ENCODE results near the gene NME1.
"Not testable (repeated sequence)": the region's sequence is repeated elsewhere in the genome, so short reads cannot be mapped to it uniquely, and the experiment has no call there.

NME1 gene

GRCh38 chr17:51166987-51167931 lies 13.9 kb downstream of the NME1 start:
- H3K27me3 ChIP-seq (ENCODE audit: insufficient read depth, low read length): no peaks in the 10 kb centered on the region
- H3K4me3 ChIP-seq (ENCODE audit: low read depth, low read length): peak overlapping the region; percentile 89
- H3K79me2 ChIP-seq (ENCODE audit: control insufficient read depth, insufficient read depth, low read length, unreplicated experiment): peaks cover 26% of the 10 kb centered on the region
- H3K4me1 ChIP-seq (ENCODE audit: control insufficient read depth, insufficient read depth, low read length, unreplicated experiment): peaks cover 22% of the 10 kb centered on the region
- no peak overlapping the region for H2AFZ ChIP-seq (ENCODE audit: low read length, unreplicated experiment)
- H3K36me3 ChIP-seq (ENCODE audit: insufficient read depth, low read length): peaks cover 20% of the 10 kb centered on the region
- peak overlapping the region; percentile 80 for H3K27ac ChIP-seq (ENCODE audit: low read depth, low read length)

DNA sequence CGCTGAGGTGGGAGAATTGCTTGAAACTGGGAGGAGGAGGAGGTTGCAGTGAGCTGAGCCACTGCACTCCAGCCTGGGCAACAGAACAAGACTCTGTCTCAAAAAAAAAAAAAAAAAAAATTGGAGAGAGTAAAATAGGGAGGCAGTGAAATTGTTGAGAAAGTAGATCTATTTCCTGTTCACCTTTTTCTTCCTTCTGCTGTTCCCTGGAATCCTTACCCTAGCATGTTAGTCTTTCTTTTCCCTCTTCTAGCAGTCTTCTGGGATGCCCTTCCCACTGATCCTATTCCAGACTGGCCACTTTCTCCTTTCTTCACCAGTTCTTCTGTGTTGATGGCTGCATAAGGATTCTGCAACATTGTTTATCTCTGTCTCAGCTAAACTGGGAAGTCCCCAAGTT lies 16.0 kb downstream of the NME1 start:
- Histone ChIP-seq H3K27ac (ENCODE audit: low read depth, low read length) (no peak overlapping the region), H2AFZ (ENCODE audit: low read length, unreplicated experiment) (no peak overlapping the region), H3K4me1 (ENCODE audit: control insufficient read depth, insufficient read depth, low read length, unreplicated experiment) (peaks cover 22% of the 10 kb centered on the region), H3K4me3 (ENCODE audit: low read depth, low read length) (no peak overlapping the region), H3K79me2 (ENCODE audit: control insufficient read depth, insufficient read depth, low read length, unreplicated experiment) (peaks cover 26% of the 10 kb centered on the region), H3K36me3 (ENCODE audit: insufficient read depth, low read length) (peaks cover 20% of the 10 kb centered on the region), H3K27me3 (ENCODE audit: insufficient read depth, low read length) (no peaks in the 10 kb centered on the region)

DNA sequence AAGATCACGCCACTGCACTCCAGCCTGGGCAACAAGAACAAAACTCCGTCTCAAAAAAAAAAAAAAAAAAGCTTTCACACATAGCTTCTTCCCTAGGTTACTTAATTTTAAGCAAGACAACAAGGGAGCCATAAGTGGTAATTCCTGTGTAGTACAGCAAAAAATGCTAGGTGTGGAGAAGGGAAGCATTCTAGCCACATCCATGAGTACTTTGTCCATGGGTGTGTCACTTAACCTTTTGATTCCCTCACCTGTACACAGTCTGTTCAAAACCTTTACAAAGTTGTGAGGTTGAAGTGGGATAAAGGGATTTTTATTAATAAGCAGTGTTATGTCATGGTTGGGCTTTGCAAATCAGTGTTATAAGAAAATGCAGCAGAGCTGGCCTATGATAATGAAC lies 17.4 kb downstream of the NME1 start:
- peaks cover 16% of the 10 kb centered on the region for H3K4me1 ChIP-seq (ENCODE audit: control insufficient read depth, insufficient read depth, low read length, unreplicated experiment)
- peaks cover 20% of the 10 kb centered on the region for H3K36me3 ChIP-seq (ENCODE audit: insufficient read depth, low read length)
- no peak overlapping the region for H3K4me3 ChIP-seq (ENCODE audit: low read depth, low read length)

GRCh38 chr17:51172030-51172429 lies 18.7 kb downstream of the NME1 start:
- H3K36me3 ChIP-seq (ENCODE audit: insufficient read depth, low read length): peaks cover 20% of the 10 kb centered on the region
- not testable (repeated sequence) for H3K27me3 ChIP-seq (ENCODE audit: insufficient read depth, low read length)

More for the DNA sequence above, 17.4 kb downstream of the NME1 start:
- Histone ChIP-seq H3K79me2 (ENCODE audit: control insufficient read depth, insufficient read depth, low read length, unreplicated experiment) (peaks cover 26% of the 10 kb centered on the region), H3K27ac (ENCODE audit: low read depth, low read length) (no peak overlapping the region), H3K27me3 (ENCODE audit: insufficient read depth, low read length) (no peaks in the 10 kb centered on the region), H2AFZ (ENCODE audit: low read length, unreplicated experiment) (no peak overlapping the region)

GRCh38 chr17:51180486-51180885 lies 27.1 kb downstream of the NME1 start:
- Histone ChIP-seq H3K27ac (ENCODE audit: low read depth, low read length) (no peak overlapping the region), H3K4me3 (ENCODE audit: low read depth, low read length) (no peak overlapping the region), H3K4me1 (ENCODE audit: control insufficient read depth, insufficient read depth, low read length, unreplicated experiment) (peaks cover 7% of the 10 kb centered on the region), H3K27me3 (ENCODE audit: insufficient read depth, low read length) (no peaks in the 10 kb centered on the region), H3K36me3 (ENCODE audit: insufficient read depth, low read length) (peaks cover 4% of the 10 kb centered on the region; the same call in 1 of the 2 replicates), H3K79me2 (ENCODE audit: control insufficient read depth, insufficient read depth, low read length, unreplicated experiment) (no peaks in the 10 kb centered on the region), H2AFZ (ENCODE audit: low read length, unreplicated experiment) (no peak overlapping the region)

More at GRCh38 chr17:51172030-51172429, 18.7 kb downstream of the NME1 start:
- H3K4me1 ChIP-seq (ENCODE audit: control insufficient read depth, insufficient read depth, low read length, unreplicated experiment): peaks cover 14% of the 10 kb centered on the region
- H2AFZ ChIP-seq (ENCODE audit: low read length, unreplicated experiment); H3K27ac ChIP-seq (ENCODE audit: low read depth, low read length); H3K4me3 ChIP-seq (ENCODE audit: low read depth, low read length): not testable (repeated sequence)
- peaks cover 18% of the 10 kb centered on the region for H3K79me2 ChIP-seq (ENCODE audit: control insufficient read depth, insufficient read depth, low read length, unreplicated experiment)

- no peak overlapping the region for H3K4me3 ChIP-seq (ENCODE audit: low read depth, low read length)
- peaks cover 7% of the 10 kb centered on the region for H3K4me1 ChIP-seq (ENCODE audit: control insufficient read depth, insufficient read depth, low read length, unreplicated experiment)
- H3K36me3 ChIP-seq (ENCODE audit: insufficient read depth, low read length): peaks cover 4% of the 10 kb centered on the region; the same call in 1 of the 2 replicates
- H2AFZ ChIP-seq (ENCODE audit: low read length, unreplicated experiment): no peak overlapping the region
- H3K27ac ChIP-seq (ENCODE audit: low read depth, low read length): no peak overlapping the region
- no peaks in the 10 kb centered on the region for H3K27me3 ChIP-seq (ENCODE audit: insufficient read depth, low read length)
- H3K79me2 ChIP-seq (ENCODE audit: control insufficient read depth, insufficient read depth, low read length, unreplicated experiment): no peaks in the 10 kb centered on the region
Observed at GRCh38 chr17:51184124-51184523, 30.8 kb downstream of the NME1 start.

GRCh38 chr17:51185763-51186332 lies 32.5 kb downstream of the NME1 start:
- Histone ChIP-seq H3K79me2 (ENCODE audit: control insufficient read depth, insufficient read depth, low read length, unreplicated experiment) (no peaks in the 10 kb centered on the region), H3K27ac (ENCODE audit: low read depth, low read length) (no peak overlapping the region), H3K27me3 (ENCODE audit: insufficient read depth, low read length) (no peaks in the 10 kb centered on the region), H3K36me3 (ENCODE audit: insufficient read depth, low read length) (peaks cover 4% of the 10 kb centered on the region; the same call in 1 of the 2 replicates), H2AFZ (ENCODE audit: low read length, unreplicated experiment) (no peak overlapping the region), H3K4me1 (ENCODE audit: control insufficient read depth, insufficient read depth, low read length, unreplicated experiment) (no peaks in the 10 kb centered on the region), H3K4me3 (ENCODE audit: low read depth, low read length) (no peak overlapping the region)

GRCh38 chr17:51188271-51188833 lies 35.0 kb downstream of the NME1 start:
- H3K4me1 ChIP-seq (ENCODE audit: control insufficient read depth, insufficient read depth, low read length, unreplicated experiment): no peaks in the 10 kb centered on the region
- H3K27me3 ChIP-seq (ENCODE audit: insufficient read depth, low read length): no peaks in the 10 kb centered on the region
- peaks cover 15% of the 10 kb centered on the region for H3K36me3 ChIP-seq (ENCODE audit: insufficient read depth, low read length)
- H3K79me2 ChIP-seq (ENCODE audit: control insufficient read depth, insufficient read depth, low read length, unreplicated experiment): no peaks in the 10 kb centered on the region
- H2AFZ ChIP-seq (ENCODE audit: low read length, unreplicated experiment): no peak overlapping the region
- no peak overlapping the region for H3K4me3 ChIP-seq (ENCODE audit: low read depth, low read length)
- no peak overlapping the region for H3K27ac ChIP-seq (ENCODE audit: low read depth, low read length)

DNA sequence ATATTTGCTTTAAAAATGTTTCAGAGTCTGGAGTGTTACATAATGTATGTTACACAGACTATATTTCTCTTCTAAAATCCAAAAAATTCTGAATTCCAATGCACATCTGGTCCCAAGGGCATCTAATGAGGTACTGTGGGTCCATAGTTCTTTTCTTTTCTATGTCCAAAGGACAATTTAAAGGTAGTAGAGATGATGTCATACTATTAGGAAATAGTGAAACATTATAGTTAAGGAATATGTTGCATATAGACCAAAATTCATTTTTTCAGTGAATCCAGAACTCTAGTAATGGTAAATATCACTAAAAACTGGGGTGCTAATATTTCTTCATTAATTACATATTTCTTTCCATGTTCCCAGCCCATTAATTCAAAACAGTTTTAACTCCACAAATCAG lies 35.8 kb downstream of the NME1 start:
- Histone ChIP-seq H3K4me1 (ENCODE audit: control insufficient read depth, insufficient read depth, low read length, unreplicated experiment) (no peaks in the 10 kb centered on the region), H3K36me3 (ENCODE audit: insufficient read depth, low read length) (peaks cover 12% of the 10 kb centered on the region), H3K4me3 (ENCODE audit: low read depth, low read length) (no peak overlapping the region), H3K79me2 (ENCODE audit: control insufficient read depth, insufficient read depth, low read length, unreplicated experiment) (no peaks in the 10 kb centered on the region), H3K27ac (ENCODE audit: low read depth, low read length) (peak overlapping the region; percentile 45; the same call in 1 of the 2 replicates), H3K27me3 (ENCODE audit: insufficient read depth, low read length) (no peaks in the 10 kb centered on the region), H2AFZ (ENCODE audit: low read length, unreplicated experiment) (no peak overlapping the region)

GRCh38 chr17:51189628-51190027 lies 36.3 kb downstream of the NME1 start:
- Histone ChIP-seq H3K27me3 (ENCODE audit: insufficient read depth, low read length) (no peaks in the 10 kb centered on the region), H3K4me3 (ENCODE audit: low read depth, low read length) (no peak overlapping the region), H3K79me2 (ENCODE audit: control insufficient read depth, insufficient read depth, low read length, unreplicated experiment) (no peaks in the 10 kb centered on the region), H3K27ac (ENCODE audit: low read depth, low read length) (peak overlapping the region; percentile 45; the same call in 1 of the 2 replicates), H2AFZ (ENCODE audit: low read length, unreplicated experiment) (no peak overlapping the region), H3K4me1 (ENCODE audit: control insufficient read depth, insufficient read depth, low read length, unreplicated experiment) (no peaks in the 10 kb centered on the region), H3K36me3 (ENCODE audit: insufficient read depth, low read length) (peaks cover 12% of the 10 kb centered on the region)
